ENCODE data around the gene IRGM. TPM values are rescaled to one million over a fixed set of nuclear protein-coding genes. Genes with fewer than 3 reads are reported as not detected.

IRGM gene
- total RNA-seq, 4 donors from 2014 or later: not detected

GRCh38 chr5:150846654-150847333, 473 bp downstream of the IRGM start:
- ATAC-seq: peak; percentile 74 to 84
- peak; percentile 33 to 68 (median 59) for TF ChIP-seq CTCF (IDR thresholded peaks at IDR 0.05 in 4 of 5, conservative IDR thresholded peaks at IDR 0.05 in 1 of 5)
- TF ChIP-seq POLR2A (IDR thresholded peaks at IDR 0.05): no peak
- no peak overlapping the region for H3K4me3 ChIP-seq
- no peak overlapping the region for H3K27ac ChIP-seq
- no peaks in the 10 kb centered on the region for H3K36me3 ChIP-seq
- DNase-seq: peak; percentile 9 to 17
- no peaks in the 10 kb centered on the region for H3K27me3 ChIP-seq
- in situ Hi-C loops (cut with MboI; ENCODE audit: low sequenced_read_pairs in 4 of 4): loop anchor here (5.0 to 25.0 kb wide), 5 partner anchors 44 to 284 kb away; partner anchors contain the start of gene RBM22 (in 1 of the 4)
- intact Hi-C loops (cut with DNase I; ENCODE audit: low total_unique reads): loop anchor here (1.0 to 10.0 kb wide), 5 partner anchors 24 to 389 kb away; partner anchors contain the start of gene RBM22
- H3K4me1 ChIP-seq: peaks cover 0 to 3% of the 10 kb centered on the region in 2 donors
- H3K9me3 ChIP-seq: no peaks in the 10 kb centered on the region

GRCh38 chr5:150847334-150847695, 994 bp downstream of the IRGM start:
- Histone ChIP-seq H3K27me3 (no peaks in the 10 kb centered on the region), H3K27ac (no peak overlapping the region), H3K4me1 (peaks cover 0 to 3% of the 10 kb centered on the region in 2 donors), H3K36me3 (no peaks in the 10 kb centered on the region), H3K9me3 (no peaks in the 10 kb centered on the region), H3K4me3 (no peak overlapping the region)
- in situ Hi-C loops (cut with MboI; ENCODE audit: low sequenced_read_pairs in 4 of 4): loop anchor here (5.0 to 25.0 kb wide), 5 partner anchors 45 to 285 kb away; partner anchors contain the start of gene RBM22 (in 1 of the 4)
- ATAC-seq: no peak
- intact Hi-C loops (cut with DNase I; ENCODE audit: low total_unique reads): loop anchor here (1.0 to 10.0 kb wide), 4 partner anchors 47 to 390 kb away; partner anchors contain the start of gene RBM22
- TF ChIP-seq CTCF (IDR thresholded peaks at IDR 0.05 in 4 of 5, conservative IDR thresholded peaks at IDR 0.05 in 1 of 5): no peak
- TF ChIP-seq POLR2A (IDR thresholded peaks at IDR 0.05): no peak
- no peak for DNase-seq

GRCh38 chr5:150848271-150848670, 1.9 kb downstream of the IRGM start:
- DNase-seq (no peak), ATAC-seq (no peak)
- no peaks in the 10 kb centered on the region for H3K36me3 ChIP-seq
- H3K4me1 ChIP-seq: peaks cover 0 to 3% of the 10 kb centered on the region in 2 donors
- in situ Hi-C loops (cut with MboI; ENCODE audit: low sequenced_read_pairs in 4 of 4) (loop anchor here (5.0 to 25.0 kb wide), 5 partner anchors 46 to 286 kb away; partner anchors contain the start of gene RBM22 (in 1 of the 4)), intact Hi-C loops (cut with DNase I; ENCODE audit: low total_unique reads) (loop anchor here (5.0 to 10.0 kb wide), 2 partner anchors 143 to 391 kb away; partner anchors contain the start of gene RBM22)
- no peak overlapping the region for H3K4me3 ChIP-seq
- H3K9me3 ChIP-seq: no peaks in the 10 kb centered on the region
- H3K27ac ChIP-seq: no peak overlapping the region
- TF ChIP-seq CTCF (IDR thresholded peaks at IDR 0.05 in 4 of 5, conservative IDR thresholded peaks at IDR 0.05 in 1 of 5) (no peak), POLR2A (IDR thresholded peaks at IDR 0.05) (no peak)
- H3K27me3 ChIP-seq: no peaks in the 10 kb centered on the region

- TF ChIP-seq POLR2A (IDR thresholded peaks at IDR 0.05) (no peak), CTCF (IDR thresholded peaks at IDR 0.05 in 4 of 5, conservative IDR thresholded peaks at IDR 0.05 in 1 of 5) (no peak)
- intact Hi-C loops (cut with DNase I; ENCODE audit: low total_unique reads) (no loop called here), in situ Hi-C loops (cut with MboI; ENCODE audit: low sequenced_read_pairs in 4 of 4) (loop anchor here in 1 of 4 donors (5.0 kb wide), 1 partner anchor 289 kb away; no protein-coding TSS in a partner anchor)
- no peak for ATAC-seq
- H3K4me3 ChIP-seq: no peak overlapping the region
- peaks cover 0 to 3% of the 10 kb centered on the region in 2 donors for H3K4me1 ChIP-seq
- no peak for DNase-seq
- no peaks in the 10 kb centered on the region for H3K36me3 ChIP-seq
- H3K27ac ChIP-seq: no peak overlapping the region
- H3K9me3 ChIP-seq: no peaks in the 10 kb centered on the region
- H3K27me3 ChIP-seq: no peaks in the 10 kb centered on the region
Measured at GRCh38 chr5:150851039-150851438, 4.7 kb downstream of the IRGM start.
